GM21825 (cell line): ENCODE data around the gene CDK10.
A peak's percentile ranks its signal among the peaks of the same experiment; 100 is the strongest.
"Not testable (repeated sequence)": the region's sequence is repeated elsewhere in the genome, so short reads cannot be mapped to it uniquely, and the experiment has no call there.

Source experiments
- ATAC-seq: cut with Tn5 transposase; IDR thresholded peaks from one replicate; pipeline ENCODE4 v1.9.1; 2021; ENCODE audit warnings: mild to moderate bottlenecking, moderate library complexity; ENCODE audit not compliant: unreplicated experiment

Gene CDK10

GRCh38 chr16:89695086-89695874, 8.8 kb downstream of the CDK10 start:
- ATAC-seq, result no peak

GRCh38 chr16:89695875-89696669, 9.6 kb downstream of the CDK10 start:
- ATAC-seq, result no peak

GRCh38 chr16:89696670-89697128, 10.2 kb downstream of the CDK10 start:
- no peak for ATAC-seq

DNA sequence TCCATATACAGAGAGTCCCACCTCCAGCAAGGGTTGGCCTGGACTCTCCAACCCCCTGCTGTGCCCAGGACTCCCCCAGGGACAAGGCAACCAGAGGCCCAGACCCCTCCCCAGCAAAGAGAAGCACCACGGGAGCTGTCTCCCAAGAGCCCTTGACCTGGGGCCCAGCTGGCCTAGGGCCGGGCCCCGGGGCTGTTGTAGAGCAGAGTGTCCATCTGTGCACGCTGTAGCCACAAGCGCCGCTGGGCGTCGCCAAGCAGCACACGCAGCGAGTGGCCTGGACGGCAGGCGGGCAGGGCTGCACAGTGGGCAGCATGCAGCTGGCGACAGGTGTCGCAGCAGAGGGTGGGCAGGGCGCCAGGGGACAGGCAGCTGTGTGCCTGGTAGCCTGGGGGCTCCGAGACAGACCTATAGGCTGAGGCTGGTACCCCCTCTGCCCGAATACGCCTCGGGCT, 10.7 kb downstream of the CDK10 start:
- ATAC-seq, result no peak

DNA sequence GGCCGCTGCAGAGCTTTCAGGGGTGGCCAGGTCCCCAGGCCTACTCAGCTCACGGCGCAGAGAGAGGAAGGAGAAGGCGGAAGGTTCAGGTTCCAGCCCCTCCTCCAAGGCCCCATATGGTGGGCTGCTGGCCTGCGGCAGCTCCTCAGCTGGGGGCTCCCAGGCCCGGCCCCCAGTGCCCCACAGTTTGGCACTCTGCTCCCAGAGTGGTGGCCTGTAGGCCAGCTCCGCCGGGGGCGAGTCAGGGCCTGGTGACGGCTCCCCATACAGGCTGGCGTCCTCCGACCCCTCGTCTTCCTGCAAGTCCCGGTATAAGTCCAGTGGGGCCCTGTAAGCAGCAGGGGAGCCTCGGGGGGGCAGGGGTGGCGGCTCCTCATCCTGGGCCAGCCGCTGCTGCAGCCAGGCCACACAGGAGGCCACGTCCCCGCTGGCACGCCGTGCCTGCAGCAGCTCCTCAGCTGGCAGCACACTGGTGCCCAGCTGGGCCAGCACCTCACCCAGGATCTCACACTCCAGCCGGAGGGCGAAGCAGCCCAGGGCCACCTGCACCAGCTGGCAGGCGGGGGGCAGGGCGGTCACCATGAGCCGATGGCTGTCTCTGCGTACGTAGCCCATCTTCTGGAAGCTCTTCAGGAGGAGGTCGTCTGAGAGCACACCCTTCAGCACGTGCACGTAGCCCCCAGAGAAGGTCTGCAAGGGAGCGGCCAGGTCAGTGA, 11.3 kb downstream of the CDK10 start:
- no peak for ATAC-seq

DNA sequence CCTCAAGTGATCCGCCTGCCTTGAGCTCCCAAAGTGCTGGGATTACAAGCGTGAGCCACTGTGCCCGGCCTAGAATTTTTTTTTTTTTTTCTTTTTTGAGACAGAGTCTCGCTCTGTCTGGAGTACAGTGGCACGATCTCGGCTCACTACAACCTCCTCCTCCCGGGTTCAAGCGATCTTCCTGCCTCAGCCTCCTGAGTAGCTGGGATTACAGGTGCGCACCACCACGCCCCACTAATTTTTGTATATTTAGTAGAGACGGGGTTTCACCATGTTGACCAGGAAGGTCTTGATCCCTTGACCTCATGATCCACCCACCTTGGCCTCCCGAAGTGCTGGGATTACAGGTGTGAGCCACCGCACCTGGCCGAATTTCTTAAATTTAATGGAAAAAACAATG, 12.2 kb downstream of the CDK10 start:
- not testable (repeated sequence) for ATAC-seq

- not testable (repeated sequence) for ATAC-seq
Observed at GRCh38 chr16:89699629-89700099, 13.2 kb downstream of the CDK10 start.

DNA sequence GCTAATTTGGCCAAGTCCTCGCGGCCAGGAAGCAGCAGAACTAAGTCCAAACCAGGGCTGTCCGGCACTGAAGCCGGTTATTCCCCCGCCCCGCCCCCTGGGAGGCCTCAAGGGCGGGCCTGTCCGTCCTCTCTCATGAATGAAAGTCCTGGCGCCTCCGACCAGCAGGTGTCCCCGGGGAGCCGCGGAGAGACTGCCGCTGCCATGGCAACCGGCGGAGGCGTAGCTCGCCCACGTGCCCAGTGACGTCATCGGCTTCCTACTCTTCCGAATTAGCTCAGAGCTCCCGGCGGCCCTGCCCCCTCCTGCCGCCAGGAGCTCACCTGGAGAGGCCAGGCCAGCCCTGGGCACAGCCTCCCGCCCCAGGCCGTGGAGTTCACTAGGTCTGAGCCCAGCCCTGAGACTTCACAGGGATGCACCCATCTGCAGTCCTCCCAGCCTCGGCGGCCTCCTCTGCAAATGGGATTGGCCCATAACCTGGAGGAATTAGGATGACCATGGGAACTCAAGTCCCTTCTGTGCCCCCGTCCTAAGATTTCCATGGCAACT, 13.7 kb downstream of the CDK10 start:
- peak; percentile 39 for ATAC-seq

DNA sequence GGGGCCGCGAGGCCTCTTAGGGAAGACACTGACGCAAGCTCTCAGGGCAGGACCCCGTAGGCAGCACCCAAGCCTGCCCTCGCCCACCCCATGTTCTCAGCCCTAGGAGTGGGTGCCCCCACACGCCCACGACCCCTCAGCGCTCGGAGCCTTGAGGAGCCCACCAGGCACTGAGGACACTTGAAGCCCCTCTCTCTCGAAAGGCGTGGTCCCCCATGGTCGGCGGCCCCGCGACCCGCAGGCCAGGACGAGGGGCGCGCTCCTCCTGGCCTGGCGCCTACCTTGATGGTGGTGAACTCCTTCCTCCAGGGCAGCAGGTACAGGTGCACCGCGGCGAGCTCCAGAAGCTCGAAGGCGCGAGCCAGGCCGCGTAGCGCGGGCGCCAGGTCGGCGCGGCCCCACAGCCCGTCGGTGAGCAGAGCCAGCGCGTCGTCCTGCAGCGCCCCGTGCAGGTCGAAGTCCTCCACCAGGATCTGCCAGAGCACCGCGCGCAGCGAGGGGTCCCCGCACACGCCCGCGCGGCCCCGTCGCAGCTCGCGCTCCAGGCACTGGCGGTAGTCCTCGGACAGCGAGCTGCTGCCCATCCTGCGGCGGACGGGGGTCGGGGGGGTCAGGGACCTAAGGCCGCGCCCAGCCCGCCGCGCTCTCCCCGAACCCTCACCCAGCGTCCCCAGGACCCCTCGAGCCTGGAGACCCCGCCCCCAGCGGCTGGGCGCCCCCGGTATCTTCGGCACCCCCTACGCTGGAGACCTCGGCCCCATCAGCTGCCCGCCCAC, 14.3 kb downstream of the CDK10 start:
- ATAC-seq, result peak; percentile 11

DNA sequence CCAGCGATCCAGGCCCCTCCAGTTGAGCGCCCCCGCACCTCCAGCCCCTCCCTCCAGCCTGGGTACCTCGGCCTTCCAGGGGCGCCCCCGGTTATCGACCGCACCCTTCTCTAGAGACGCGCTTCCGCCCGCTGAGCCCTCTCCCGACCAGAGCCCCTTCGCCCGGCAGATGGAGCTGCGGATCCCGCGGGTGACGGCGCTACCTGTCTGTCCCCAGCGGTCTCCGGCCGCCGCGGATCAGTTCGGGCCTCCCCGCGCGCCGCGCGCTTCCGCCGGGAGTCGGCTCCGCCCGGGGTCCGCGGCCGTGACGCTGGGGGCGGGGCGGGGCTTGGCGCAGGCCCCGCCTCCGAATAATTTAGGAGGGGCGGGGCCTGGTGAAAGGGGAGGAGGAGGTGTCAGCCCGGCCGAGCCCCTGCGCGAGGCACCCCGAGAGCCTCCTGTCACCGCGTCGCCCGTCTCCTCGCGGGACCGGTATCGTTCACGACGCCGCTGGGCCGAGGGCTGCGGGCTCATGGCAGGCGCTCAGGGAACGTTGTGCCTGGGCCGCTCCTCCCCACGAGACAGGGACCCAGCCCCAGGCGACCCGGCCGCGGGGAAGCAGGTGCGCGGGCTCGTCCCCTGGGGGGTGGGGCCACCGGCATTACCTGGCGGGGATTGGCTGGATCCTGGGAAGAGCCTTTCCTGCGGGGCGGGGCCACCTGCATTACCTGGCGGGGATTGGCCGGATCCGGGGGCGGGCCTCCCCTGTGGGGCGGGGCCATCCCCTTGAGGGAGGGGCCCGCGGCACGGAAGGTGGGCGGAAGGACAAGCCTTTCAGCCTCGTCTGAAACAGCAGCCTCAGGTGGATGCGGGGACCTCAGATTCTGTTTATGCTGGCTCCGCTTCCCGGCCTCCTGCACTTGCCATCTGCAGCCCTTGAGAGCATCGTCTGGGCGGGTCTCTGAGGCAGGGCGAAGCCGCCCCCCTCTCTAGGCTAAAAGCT, 15.2 kb downstream of the CDK10 start, which contains the start of gene SPATA2L:
Gene SPATA2L (minus strand): TSS at position 281 of the 982 bp plus-strand sequence. CDS start 473 bp downstream, outside the sequence.
- ATAC-seq, result peak; percentile 60

DNA sequence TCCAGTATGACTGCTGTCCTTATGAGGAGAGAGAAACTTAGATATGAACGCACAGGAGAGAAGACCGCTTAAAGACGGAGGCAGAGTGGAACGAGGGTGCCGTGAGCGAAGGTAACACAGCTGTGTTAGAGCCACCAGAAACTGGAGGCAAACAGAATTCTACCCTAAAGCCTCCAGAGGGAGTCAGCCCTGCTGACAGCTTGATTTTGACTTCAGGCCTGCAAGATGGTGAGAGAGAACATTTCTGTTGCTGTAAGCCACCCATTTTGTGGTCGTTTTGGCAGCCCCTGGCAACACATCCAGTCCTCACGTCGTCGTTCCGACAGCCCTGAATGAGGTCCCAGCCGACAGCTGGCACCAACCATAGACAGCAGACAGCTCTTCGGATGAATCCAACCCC, 17.8 kb downstream of the CDK10 start:
- ATAC-seq, result no peak

- ATAC-seq, result no peak
Observed at GRCh38 chr16:89705006-89705405, 18.5 kb downstream of the CDK10 start.

DNA sequence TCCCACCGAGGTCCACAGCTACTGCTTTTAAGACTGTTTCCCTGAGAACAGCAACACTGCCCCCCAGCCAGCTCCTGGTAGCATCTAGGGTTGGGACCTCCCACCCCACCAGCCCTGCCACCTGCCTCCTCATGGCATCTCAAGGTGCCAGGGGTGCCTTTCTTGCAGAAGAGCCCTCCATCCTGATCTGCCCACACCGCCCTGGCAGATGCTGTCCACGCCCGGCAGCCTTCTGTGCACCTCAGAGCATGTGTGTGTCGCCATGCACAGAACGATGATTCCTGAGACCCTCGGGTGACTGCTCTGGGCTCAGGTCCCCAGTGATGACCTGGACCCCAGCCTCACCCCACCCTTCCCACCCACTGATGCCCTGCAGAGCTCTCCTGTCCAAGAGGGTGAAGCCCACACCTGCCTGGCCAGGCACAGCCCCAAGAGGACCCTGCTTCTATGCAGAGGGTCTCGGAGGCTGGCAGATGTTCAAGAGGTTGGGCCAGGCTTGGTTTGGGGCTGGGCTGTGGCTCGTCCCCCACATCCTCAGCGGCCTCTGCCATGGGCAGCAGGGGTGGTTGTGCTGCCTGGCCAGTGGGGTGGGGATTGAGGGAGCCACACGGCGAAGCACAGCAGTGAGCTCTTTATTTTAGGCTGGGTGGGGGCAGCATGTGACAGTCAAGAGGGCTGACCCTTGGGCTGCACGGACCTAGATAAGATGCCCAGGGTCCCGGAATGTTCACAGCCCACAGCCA, 20.2 kb downstream of the CDK10 start:
- ATAC-seq, result no peak

DNA sequence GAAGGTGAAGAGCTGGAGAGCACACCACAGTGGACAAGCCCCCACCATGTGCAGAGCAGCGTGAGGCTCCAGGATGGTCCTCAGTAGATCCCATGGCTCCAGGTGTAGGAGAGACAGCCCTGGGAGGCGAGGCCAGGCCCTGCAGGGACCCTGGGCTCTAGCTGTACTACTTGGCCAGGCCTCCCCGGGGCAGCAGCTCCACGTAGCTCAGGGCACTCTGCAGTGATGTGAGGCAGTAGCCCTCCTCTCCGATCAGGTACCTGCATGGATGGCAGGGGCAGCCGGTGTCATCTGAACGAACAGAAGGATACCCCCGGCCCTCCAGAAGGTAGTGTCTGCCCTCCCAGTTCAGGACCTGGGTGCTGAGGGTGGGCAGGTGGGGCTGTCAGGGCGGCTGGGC, 21.2 kb downstream of the CDK10 start:
- ATAC-seq, result no peak

DNA sequence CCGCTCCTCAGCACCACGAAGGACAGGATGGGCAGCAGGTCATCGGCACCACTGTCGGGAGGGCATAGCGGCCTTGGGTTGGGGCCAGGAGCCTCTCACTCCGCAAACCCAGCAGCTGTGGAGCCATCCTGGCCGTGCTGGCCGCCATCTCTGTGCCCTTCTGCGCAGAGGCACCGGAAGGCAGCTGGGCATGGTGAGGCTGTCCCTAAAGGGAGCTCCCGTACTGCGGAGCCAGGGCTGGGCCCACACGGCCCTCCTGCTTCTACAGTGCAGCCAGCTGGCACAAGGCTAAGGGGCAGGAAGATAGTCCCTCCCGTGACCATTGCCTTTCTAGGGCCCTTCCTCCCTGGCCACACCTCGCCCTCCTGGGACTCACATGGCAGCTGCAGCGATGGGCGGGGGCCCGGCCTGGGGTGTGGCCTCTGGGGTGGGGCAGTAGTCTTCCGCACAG, 22.0 kb downstream of the CDK10 start:
- no peak for ATAC-seq

DNA sequence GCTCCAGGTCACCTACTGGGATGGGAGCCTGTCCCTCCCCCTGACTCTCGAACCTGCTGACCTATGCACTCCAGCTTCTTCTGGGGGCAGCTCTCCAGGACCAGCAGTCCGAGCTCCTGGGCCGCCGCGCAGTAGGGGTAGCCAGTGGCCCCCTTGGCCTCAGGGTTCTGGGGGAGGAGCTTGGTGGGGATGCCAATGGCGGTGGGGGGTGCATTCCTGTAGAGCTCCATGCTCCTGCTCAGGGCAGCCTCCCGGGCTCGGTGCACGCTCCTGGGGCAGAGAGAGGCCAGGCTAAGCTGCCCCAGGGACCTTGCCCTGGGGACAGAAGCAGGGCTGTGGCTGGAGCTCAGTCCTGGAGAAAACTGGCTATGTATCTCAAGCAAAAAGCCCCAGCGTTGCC, 22.7 kb downstream of the CDK10 start:
- no peak for ATAC-seq

DNA sequence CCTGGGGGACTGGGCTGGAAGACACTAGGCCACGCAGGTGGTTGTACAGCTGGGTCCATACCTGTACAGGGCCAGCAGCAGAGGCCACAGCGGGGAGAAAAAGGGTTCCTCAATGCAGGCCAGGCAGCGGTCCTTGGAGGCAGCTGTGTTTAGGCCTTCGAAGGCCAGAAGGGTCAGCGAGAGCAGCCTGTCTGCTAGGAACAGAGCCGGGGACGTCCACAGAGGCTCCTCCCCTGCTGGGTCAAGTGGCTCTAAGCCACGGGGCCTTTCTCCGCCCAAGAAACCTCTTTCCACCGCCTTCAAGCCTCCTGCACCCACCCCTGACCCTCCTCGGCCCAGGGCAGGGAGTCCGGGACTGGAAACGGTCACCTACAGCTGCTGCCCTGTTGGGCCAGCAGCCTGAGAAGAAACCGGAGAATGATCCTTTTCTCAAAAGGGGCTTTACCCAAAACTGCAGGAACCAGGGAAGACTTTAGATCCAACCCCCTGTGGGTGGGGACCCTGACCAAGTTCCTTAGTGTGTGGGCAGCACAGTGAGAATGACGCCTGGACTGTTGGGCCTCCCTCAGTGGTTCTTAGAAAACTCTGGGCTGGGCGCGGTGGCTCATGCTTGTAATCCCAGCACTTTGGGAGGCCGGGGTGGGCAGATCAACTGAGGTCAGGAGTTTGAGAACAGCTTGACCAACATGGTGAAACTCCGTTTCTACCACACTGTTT, 23.4 kb downstream of the CDK10 start:
- ATAC-seq, result no peak
